IMR-90 (cell line): ENCODE data around the gene FOXN4. TPM values are rescaled to one million over a fixed set of nuclear protein-coding genes. Genes with fewer than 3 reads are reported as not detected.

Experiments used
- ATAC-seq: fragments of 200-7000 bp; cut with Tn5 transposase; 2 replicates; pipeline ENCODE4 v1.9.1; 2020; ENCODE audit warnings: low read depth, mild to moderate bottlenecking, moderate library complexity
- BruUV-seq: library from RNA; stranded (reverse); fragments of 400-500 nt; replicated peaks from 2 replicates; lab custom pipeline; 2021; lab: Mats Ljungman, UMichigan
- CTCF ChIA-PET: fragments of 300-600 bp; formaldehyde crosslinking; extraction: SDS; loops from one replicate; lab custom pipeline; 2021; ENCODE audit warnings: antibody characterized with exemption; lab: Yijun Ruan, JAX
- POLR2A ChIA-PET: fragments of 300-600 bp; sonication (Branson Sonifier 250); formaldehyde crosslinking; loops from one replicate; lab custom pipeline; 2022; ENCODE audit warnings: antibody characterized with exemption; ENCODE audit not compliant: unreplicated experiment; lab: Charles Lee
- DNase-seq: peaks from one replicate; pipeline ENCODE4 v3.0.0; 2013
- H2AFZ ChIP-seq: replicated peaks from 2 replicates; pipeline ENCODE3; 2013; ENCODE audit warnings: low read length, mild to moderate bottlenecking; ENCODE audit not compliant: poor library complexity
- H2AK5ac ChIP-seq: 2 replicates; pipeline ENCODE4 v1.6.1; 2013; ENCODE audit warnings: low read depth, low read length, inconsistent platforms
- H2AK9ac ChIP-seq: replicated peaks from 2 replicates; pipeline ENCODE3; 2013; ENCODE audit warnings: mild to moderate bottlenecking, low read depth, low read length, moderate library complexity; ENCODE audit not compliant: poor library complexity
- H2BK120ac ChIP-seq: 2 replicates; pipeline ENCODE4 v1.6.1; 2013; ENCODE audit warnings: low read depth, low read length, inconsistent platforms
- H2BK15ac ChIP-seq: 3 replicates; pipeline ENCODE4 v1.6.1; 2013; ENCODE audit warnings: low read depth, low read length, inconsistent platforms
- H2BK20ac ChIP-seq: 2 replicates; pipeline ENCODE4 v1.6.1; 2013; ENCODE audit warnings: low read depth, mild to moderate bottlenecking, inconsistent platforms, low read length, moderate library complexity
- H2BK5ac ChIP-seq: 2 replicates; pipeline ENCODE4 v1.6.1; 2013; ENCODE audit warnings: mild to moderate bottlenecking, low read depth, low read length, inconsistent platforms; ENCODE audit not compliant: poor library complexity, severe bottlenecking
- H3K14ac ChIP-seq: replicated peaks from 2 replicates; pipeline ENCODE4 v1.6.1; 2013; ENCODE audit warnings: low read depth, low read length, inconsistent platforms
- H3K18ac ChIP-seq: 2 replicates; pipeline ENCODE4 v1.6.1; 2013; ENCODE audit warnings: low read depth, low read length, control low read depth
- H3K23ac ChIP-seq: 2 replicates; pipeline ENCODE4 v1.6.1; 2013; ENCODE audit warnings: low read depth, low read length, inconsistent platforms
- H3K27ac ChIP-seq: 2 replicates; pipeline ENCODE4 v1.5.1; 2013; ENCODE audit warnings: mild to moderate bottlenecking, control low read depth, low read length; ENCODE audit not compliant: insufficient read depth
- H3K27me3 ChIP-seq: 2 replicates; pipeline ENCODE4 v1.6.1; 2013; ENCODE audit warnings: low read length; ENCODE audit not compliant: control insufficient read depth, insufficient read depth
- H3K36me3 ChIP-seq: 2 replicates; pipeline ENCODE4 v1.6.1; 2013; ENCODE audit warnings: low read length, mixed read lengths; ENCODE audit not compliant: control insufficient read depth, insufficient read depth
- H3K4ac ChIP-seq: 2 replicates; pipeline ENCODE4 v1.6.1; 2013; ENCODE audit warnings: low read depth, low read length, inconsistent platforms
- H3K4me1 ChIP-seq: 2 replicates; pipeline ENCODE4 v1.6.1; 2013; ENCODE audit warnings: low read length, mixed read lengths; ENCODE audit not compliant: control insufficient read depth, insufficient read depth
- H3K4me2 ChIP-seq: 2 replicates; pipeline ENCODE4 v1.6.1; 2013; ENCODE audit warnings: low read depth, mild to moderate bottlenecking, control low read depth, low read length, moderate library complexity
- H3K4me3 ChIP-seq: 2 replicates; pipeline ENCODE4 v1.5.1; 2013; ENCODE audit warnings: low read depth, mild to moderate bottlenecking, control low read depth, low read length, moderate library complexity; ENCODE audit not compliant: insufficient read depth
- H3K56ac ChIP-seq: 2 replicates; pipeline ENCODE4 v1.6.1; 2013; ENCODE audit warnings: low read length, inconsistent platforms; ENCODE audit not compliant: insufficient read depth; ENCODE audit errors: extremely low read depth
- H3K79me1 ChIP-seq, 2 experiments: 2 replicates each; pipeline ENCODE4 v1.6.1; 2013; ENCODE audit warnings: low read length in 2 of 2, inconsistent platforms in 1 of 2, low read depth in 1 of 2
- H3K9ac ChIP-seq: 2 replicates; pipeline ENCODE4 v1.6.1; 2013; ENCODE audit warnings: low read depth, low read length, control low read depth
- H3K9me1 ChIP-seq: 2 replicates; pipeline ENCODE4 v1.6.1; 2013; ENCODE audit warnings: low read length, inconsistent platforms; ENCODE audit not compliant: insufficient read depth
- H3K9me3 ChIP-seq: 2 replicates; pipeline ENCODE4 v1.6.1; 2013; ENCODE audit warnings: low read length; ENCODE audit not compliant: control insufficient read depth, insufficient read depth
- H4K20me1 ChIP-seq: 2 replicates; pipeline ENCODE4 v1.6.1; 2013; ENCODE audit warnings: low read length, inconsistent platforms; ENCODE audit not compliant: insufficient read depth
- H4K5ac ChIP-seq: 2 replicates; pipeline ENCODE4 v1.6.1; 2013; ENCODE audit warnings: mild to moderate bottlenecking, low read depth, low read length, control low read depth
- H4K8ac ChIP-seq, 2 experiments: 2 replicates each; pipeline ENCODE4 v1.6.1; 2013; ENCODE audit warnings: low read depth in 2 of 2, low read length in 2 of 2, control low read depth in 1 of 2, inconsistent platforms in 1 of 2
- H4K91ac ChIP-seq: 2 replicates; pipeline ENCODE4 v1.6.1; 2013; ENCODE audit warnings: low read depth, low read length, inconsistent platforms; ENCODE audit not compliant: insufficient read depth
- POLR2A ChIP-seq: IDR thresholded peaks from 2 replicates; pipeline ENCODE4 v1.6.1; 2012; ENCODE audit warnings: mild to moderate bottlenecking, low read depth, low read length
- USF2 ChIP-seq: fragments of 150-350 bp; IDR thresholded peaks from 2 replicates; pipeline ENCODE4 v1.6.1; 2017; ENCODE audit warnings: mild to moderate bottlenecking, antibody characterized with exemption, low read length, low read depth
- WGBS, 2 experiments: methylation state at CpG; one replicate each; pipeline versions ENCODE4 v1.1.5 to v1.1.7; 2013; ENCODE audit warnings: missing lambda C conversion rate in 2 of 2; ENCODE audit not compliant: insufficient read length in 1 of 2; ENCODE audit errors: extremely low coverage in 2 of 2; 5-methylcytosine and 5-hydroxymethylcytosine counted together
- dilution Hi-C: fragments of 300-500 bp; cut with HindIII; formaldehyde crosslinking; loops from one replicate; pipeline ENCODE4 v1.14.3; 2018; ENCODE audit warnings: low sequenced_read_pairs; ENCODE audit not compliant: unreplicated experiment
- in situ Hi-C: fragments of 300-500 bp; cut with MboI; formaldehyde crosslinking; loops from 3 replicates; pipeline ENCODE4 v1.14.3; 2019; ENCODE audit warnings: low sequenced_read_pairs, inconsistent platforms, mixed read lengths
- intact Hi-C: fragments of 100-400 bp; cut with micrococcal nuclease; formaldehyde crosslinking; loops from 2 replicates; pipeline ENCODE4 v1.10.0; 2022
- polyA plus RNA-seq, 3 experiments: library from polyadenylated mRNA; depleted of rRNA; stranded (reverse); fragments of >200 nt; gene quantifications; 2 replicates each; pipeline ENCODE4 v1.2.3, GENCODE V29; 2012; ENCODE audit warnings: low replicate concordance in 1 of 3
- total RNA-seq: library from RNA; depleted of rRNA; stranded (reverse); fragments of >200 nt; gene quantifications from 2 replicates; pipeline ENCODE4 v1.2.3, GENCODE V29; 2012

Gene FOXN4
- total and polyA plus RNA-seq, 2 of the 4 experiments (the other 2 are of a cell fraction): not detected

GRCh38 chr12:109291521-109292341 is 17.4 kb downstream of the FOXN4 start:
- Histone ChIP-seq H3K27me3 (peaks cover 11% of the 10 kb centered on the region; the same call in 1 of the 2 replicates), H3K18ac (no peak overlapping the region), H3K23ac (no peak overlapping the region), H2BK20ac (no peak overlapping the region), H3K27ac (no peak overlapping the region), H4K8ac (no peak overlapping the region), H4K5ac (no peak overlapping the region), H3K56ac (no peak overlapping the region), H3K9ac (no peak overlapping the region), H3K79me1 (no peaks in the 10 kb centered on the region), H2BK5ac (no peak overlapping the region), H4K91ac (no peak overlapping the region), H2BK15ac (no peak overlapping the region), H3K9me1 (no peaks in the 10 kb centered on the region), H3K4ac (no peak overlapping the region), H2AK9ac (no peak overlapping the region), H3K4me1 (no peaks in the 10 kb centered on the region), H4K20me1 (no peaks in the 10 kb centered on the region), H3K4me2 (peak overlapping the region; percentile 26; the same call in 1 of the 2 replicates), H3K14ac (no peak overlapping the region), H2AFZ (peak overlapping the region; percentile 82), H2AK5ac (no peak overlapping the region), H2BK120ac (no peak overlapping the region), H3K4me3 (no peak overlapping the region), H3K36me3 (no peaks in the 10 kb centered on the region), H3K9me3 (no peaks in the 10 kb centered on the region)
- dilution Hi-C loops: no loop called here
- peak; percentile 68 for ATAC-seq
- no TSS peak for BruUV-seq
- in situ Hi-C loops: no loop called here
- TF ChIP-seq POLR2A (no peak), USF2 (peak; percentile 40)
- no peak for DNase-seq
- ChIA-PET POLR2A (no interaction called here), CTCF (no interaction called here)
- 22% methylated on average over 14 of the region's 31 CpGs; no CpG with 5 or more reads in 1 of the 2 experiments for WGBS, 2 experiments
- intact Hi-C loops: no loop called here
